Islet of Langerhans (tissue), 1 donor: Measurements from ENCODE around the gene CDC42BPB.

Experiments
- FAIRE-seq: peaks from one replicate; lab custom pipeline; 2011; peaks lifted over from hg19 to GRCh38; lab: Jason Lieb, UNC

The CDC42BPB gene

GRCh38 chr14:102994689-102995088, 62.7 kb downstream of the CDC42BPB start:
- FAIRE-seq, result no peak

GRCh38 chr14:102993523-102993922, 63.8 kb downstream of the CDC42BPB start:
- no peak for FAIRE-seq

GRCh38 chr14:102991376-102991775, 66.0 kb downstream of the CDC42BPB start:
- FAIRE-seq, result no peak

- no peak for FAIRE-seq
These were observed 69.3 kb downstream of the CDC42BPB start for GRCh38 chr14:102988054-102988453.

GRCh38 chr14:102986810-102987579, 70.4 kb downstream of the CDC42BPB start:
- FAIRE-seq, result no peak

GRCh38 chr14:102985665-102986064, 71.7 kb downstream of the CDC42BPB start:
- no peak for FAIRE-seq

GRCh38 chr14:102984336-102985102, 72.8 kb downstream of the CDC42BPB start:
- no peak for FAIRE-seq

- FAIRE-seq, result no peak
These were observed 73.9 kb downstream of the CDC42BPB start for GRCh38 chr14:102983496-102983895.

GRCh38 chr14:102982852-102983470, 74.4 kb downstream of the CDC42BPB start:
- FAIRE-seq, result no peak

- FAIRE-seq, result no peak
These were observed 76.9 kb downstream of the CDC42BPB start for GRCh38 chr14:102980409-102980810.

GRCh38 chr14:102979406-102979805, 77.9 kb downstream of the CDC42BPB start:
- no peak for FAIRE-seq

GRCh38 chr14:102977475-102977874, 79.9 kb downstream of the CDC42BPB start:
- FAIRE-seq, result no peak

GRCh38 chr14:102975662-102976061, 81.7 kb downstream of the CDC42BPB start:
- FAIRE-seq, result no peak

- FAIRE-seq, result no peak
These were observed 83.6 kb downstream of the CDC42BPB start for GRCh38 chr14:102973706-102974285.

- FAIRE-seq, result no peak
These were observed 85.3 kb downstream of the CDC42BPB start for GRCh38 chr14:102971836-102972606.

GRCh38 chr14:102971314-102971713, 86.0 kb downstream of the CDC42BPB start:
- FAIRE-seq, result no peak

- FAIRE-seq, result no peak
These were observed 86.9 kb downstream of the CDC42BPB start for GRCh38 chr14:102970496-102970895.

GRCh38 chr14:102969901-102970300, 87.4 kb downstream of the CDC42BPB start:
- no peak for FAIRE-seq

GRCh38 chr14:102969060-102969791, 88.1 kb downstream of the CDC42BPB start:
- no peak for FAIRE-seq

GRCh38 chr14:102968306-102968705, 89.0 kb downstream of the CDC42BPB start:
- FAIRE-seq, result no peak

- no peak for FAIRE-seq
These were observed 89.9 kb downstream of the CDC42BPB start for GRCh38 chr14:102967506-102967795.
